HCT116 (cell line): Measurements from ENCODE around the gene MOB2. TPM values are rescaled to one million over a fixed set of nuclear protein-coding genes. Genes with fewer than 3 reads are reported as not detected.

ENCODE experiments used
- ATAC-seq: fragments of 200-7000 bp; cut with Tn5 transposase; 2 replicates; pipeline ENCODE4 v1.9.1; 2020; ENCODE audit warnings: mild to moderate bottlenecking, moderate library complexity
- BruUV-seq: library from RNA; stranded (reverse); fragments of 400-500 nt; replicated peaks from 2 replicates; lab custom pipeline; 2021; lab: Mats Ljungman, UMichigan
- CTCF ChIA-PET: fragments of 300-600 bp; sonication (Branson Sonifier 250); formaldehyde crosslinking; loops from one replicate; lab custom pipeline; 2021; ENCODE audit warnings: antibody characterized with exemption; lab: Charles Lee
- POLR2A ChIA-PET: fragments of 300-600, 350-600 bp; sonication (Branson Sonifier 250); formaldehyde crosslinking; loops from one replicate; lab custom pipeline; 2021; ENCODE audit warnings: antibody characterized with exemption; lab: Charles Lee
- RAD21 ChIA-PET, 2 experiments: fragments of 300-600 bp; sonication (Branson Sonifier 250); formaldehyde crosslinking; loops; one replicate each; lab custom pipeline; 2023; ENCODE audit warnings: low total read pairs in 2 of 2; ENCODE audit not compliant: uncharacterized antibody in 2 of 2, unreplicated experiment in 2 of 2, low non-redundant PET in 1 of 2; lab: Charles Lee
- DNase-seq: peaks from one replicate; pipeline ENCODE4 v3.0.0-alpha.2; 2010; ENCODE audit warnings: low read depth, low spot score
- H2AFZ ChIP-seq: fragments of 200-600 bp; shearing (Covaris generic), sonication (generic); 2 replicates; pipeline ENCODE4 v1.6.1; 2017; ENCODE audit warnings: low read depth, mixed run types, mixed read lengths, antibody characterized with exemption, low read length; ENCODE audit not compliant: poor library complexity, severe bottlenecking
- H3K27ac ChIP-seq: 2 replicates; pipeline ENCODE4 v1.5.1; 2012; ENCODE audit warnings: low read depth, low read length
- H3K27me3 ChIP-seq: fragments of 200-600 bp; sonication (generic); 2 replicates; pipeline ENCODE4 v1.6.1; 2016; ENCODE audit warnings: mixed run types, low read length, mixed read lengths; ENCODE audit not compliant: insufficient read depth
- H3K36me3 ChIP-seq, 2 experiments: fragments of 200-500 bp in 1 of 2; fragments of 200-600 bp in 1 of 2; sonication (Bioruptor generic) in 1 of 2; sonication (generic) in 1 of 2; 2 replicates each; pipeline versions ENCODE4 v1.5.1 to v1.6.1; 2014 to 2016; ENCODE audit warnings: low read length in 2 of 2, inconsistent platforms in 1 of 2, mixed read lengths in 1 of 2, mixed run types in 1 of 2; ENCODE audit not compliant: insufficient read depth in 2 of 2, control insufficient read depth in 1 of 2
- H3K4me1 ChIP-seq, 2 experiments: fragments of 200-600 bp in 1 of 2; sonication (generic) in 1 of 2; 2 replicates each; pipeline versions ENCODE4 v1.5.1 to v1.6.1; 2012 to 2017; ENCODE audit warnings: low read length in 2 of 2, inconsistent platforms in 1 of 2, mild to moderate bottlenecking in 1 of 2, mixed read lengths in 1 of 2, mixed run types in 1 of 2, moderate library complexity in 1 of 2; ENCODE audit not compliant: insufficient read depth in 2 of 2, control insufficient read depth in 1 of 2
- H3K4me2 ChIP-seq: fragments of 200-600 bp; sonication (generic); 2 replicates; pipeline ENCODE4 v1.6.1; 2017; ENCODE audit warnings: mixed run types, low read length, mixed read lengths
- H3K4me3 ChIP-seq, 2 experiments: fragments of 200-600 bp in 1 of 2; sonication (generic) in 1 of 2; replicated peaks in 1 of 2; 2 replicates each; pipeline ENCODE4 v1.5.1; 2011 to 2016; ENCODE audit warnings: low read length in 2 of 2, control low read depth in 1 of 2, low read depth in 1 of 2, mild to moderate bottlenecking in 1 of 2, mixed read lengths in 1 of 2, mixed run types in 1 of 2
- H3K79me2 ChIP-seq: fragments of 200-600 bp; sonication (generic); 2 replicates; pipeline ENCODE4 v1.6.1; 2017; ENCODE audit warnings: mild to moderate bottlenecking, mixed run types, low read length, moderate library complexity, mixed read lengths; ENCODE audit not compliant: insufficient read depth
- H3K9ac ChIP-seq: fragments of 200-600 bp; sonication (generic); 2 replicates; pipeline ENCODE4 v1.6.1; 2016; ENCODE audit warnings: low read length, mixed read lengths
- H3K9me2 ChIP-seq: fragments of 200-600 bp; sonication (generic), shearing (Covaris generic); 2 replicates; pipeline ENCODE4 v1.6.1; 2017; ENCODE audit warnings: mixed run types, mild to moderate bottlenecking, moderate library complexity; ENCODE audit not compliant: insufficient read depth
- H3K9me3 ChIP-seq, 2 experiments: fragments of 200-500 bp in 1 of 2; fragments of 200-600 bp in 1 of 2; sonication (Bioruptor generic) in 1 of 2; sonication (generic) in 1 of 2; 2 replicates each; pipeline ENCODE4 v1.6.1; 2014 to 2017; ENCODE audit warnings: low read length in 2 of 2, mixed read lengths in 2 of 2, inconsistent platforms in 1 of 2, low read depth in 1 of 2, mild to moderate bottlenecking in 1 of 2, mixed run types in 1 of 2, moderate library complexity in 1 of 2; ENCODE audit not compliant: control insufficient read depth in 1 of 2, insufficient read depth in 1 of 2
- H4K20me1 ChIP-seq: fragments of 200-600 bp; sonication (generic), shearing (Covaris generic); 2 replicates; pipeline ENCODE4 v1.6.1; 2017; ENCODE audit warnings: mixed run types, mild to moderate bottlenecking, moderate library complexity; ENCODE audit not compliant: insufficient read depth
- CEBPB ChIP-seq: IDR thresholded peaks from 2 replicates; pipeline ENCODE4 v1.6.1; 2012; ENCODE audit warnings: low read depth
- EGR1 ChIP-seq: IDR thresholded peaks from 2 replicates; pipeline ENCODE4 v1.6.1; 2012; ENCODE audit warnings: low read depth
- ELF1 ChIP-seq: IDR thresholded peaks from 2 replicates; pipeline ENCODE4 v1.6.1; 2012; ENCODE audit warnings: low read depth, borderline replicate concordance
- EZH2 ChIP-seq: fragments of 200-600 bp; sonication (generic); IDR thresholded peaks from 2 replicates; pipeline ENCODE4 v1.6.1; 2017; ENCODE audit warnings: antibody characterized with exemption, mixed run types
- FOSL1 ChIP-seq: IDR thresholded peaks from 2 replicates; pipeline ENCODE4 v1.6.1; 2012; ENCODE audit warnings: low read depth
- JUND ChIP-seq: IDR thresholded peaks from 2 replicates; pipeline ENCODE4 v1.6.1; 2012
- POLR2A ChIP-seq: IDR thresholded peaks from 2 replicates; pipeline ENCODE4 v1.7.0; 2011; ENCODE audit warnings: borderline replicate concordance; ENCODE audit not compliant: insufficient read depth, insufficient read length; ENCODE audit errors: extremely low read depth
- POLR2AphosphoS5 ChIP-seq: IDR thresholded peaks from 2 replicates; pipeline ENCODE4 v1.6.1; 2011; ENCODE audit warnings: mild to moderate bottlenecking, low read depth, low read length, moderate library complexity
- RAD21 ChIP-seq: IDR thresholded peaks from 2 replicates; pipeline ENCODE4 v1.6.1; 2012; ENCODE audit warnings: low read depth, mild to moderate bottlenecking
- SIN3A ChIP-seq: IDR thresholded peaks from 2 replicates; pipeline ENCODE4 v1.6.1; 2012; ENCODE audit warnings: low read depth
- SP1 ChIP-seq: IDR thresholded peaks from 2 replicates; pipeline ENCODE4 v1.6.1; 2012; ENCODE audit warnings: low read depth
- TCF7L2 ChIP-seq: IDR thresholded peaks from 2 replicates; pipeline ENCODE4 v1.7.0; 2011; ENCODE audit warnings: borderline replicate concordance, inconsistent platforms; ENCODE audit not compliant: insufficient read depth, insufficient read length; ENCODE audit errors: extremely low read depth
- YY1 ChIP-seq: IDR thresholded peaks from 2 replicates; pipeline ENCODE4 v1.6.1; 2011; ENCODE audit warnings: low read length, low read depth, moderate library complexity, mild to moderate bottlenecking; ENCODE audit not compliant: insufficient replicate concordance; ENCODE audit errors: extremely low read depth
- ZNF274 ChIP-seq: fragments of 200-500 bp; sonication (Bioruptor generic); IDR thresholded peaks from 2 replicates; pipeline ENCODE4 v1.6.1; 2014; ENCODE audit warnings: mild to moderate bottlenecking, low read depth, low read length, inconsistent platforms
- intact Hi-C: fragments of 100-400 bp; cut with micrococcal nuclease; formaldehyde crosslinking; loops from 2 replicates; pipeline ENCODE4 v1.10.0; 2022
- total RNA-seq: library from RNA; stranded (reverse); gene quantifications from one replicate; pipeline ENCODE4 v1.2.1, GENCODE V29; 2021; ENCODE audit not compliant: unreplicated experiment
- TF ChIP-seq, protein P1 (sequence below): IDR thresholded peaks from 2 replicates; pipeline ENCODE4 v1.6.1; 2012
- TF ChIP-seq, protein P2 (sequence below): IDR thresholded peaks from 2 replicates; pipeline ENCODE4 v1.6.1; 2012
- TF ChIP-seq, protein P3 (sequence below): IDR thresholded peaks from 2 replicates; pipeline ENCODE4 v1.6.1; 2011; ENCODE audit warnings: mild to moderate bottlenecking, low read length, moderate library complexity; ENCODE audit not compliant: insufficient replicate concordance; ENCODE audit errors: extremely low read depth

MOB2 gene
- total RNA-seq, 1 experiment from 2014 or later: 25.7 TPM

DNA sequence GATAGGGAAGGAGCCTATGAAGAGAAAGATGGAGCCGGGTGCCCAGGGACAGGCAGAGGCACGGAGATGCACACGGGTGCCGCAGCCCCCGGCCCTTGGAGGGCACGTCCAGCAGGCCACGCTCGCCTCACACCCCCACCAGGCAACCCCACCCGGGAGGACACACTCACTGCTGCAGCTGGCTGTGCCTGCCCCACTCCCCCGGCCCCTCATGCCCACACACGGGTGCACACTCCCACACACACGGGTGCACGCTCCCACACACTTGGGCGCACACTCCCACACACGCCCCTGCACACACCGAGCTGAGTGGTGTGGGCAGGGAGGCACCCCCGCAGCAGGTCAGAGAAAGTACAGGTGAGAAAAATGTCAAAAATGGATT, 1.1 kb downstream of the MOB2 start:
- ATAC-seq (no peak), DNase-seq (no peak)
- no peaks in the 10 kb centered on the region for H3K36me3 ChIP-seq
- no TSS peak for BruUV-seq
- ChIA-PET RAD21 (no interaction called here), CTCF (no interaction called here), POLR2A (no interaction called here)
- no peaks in the 10 kb centered on the region for H3K9me3 ChIP-seq
- no peaks in the 10 kb centered on the region for H3K27me3 ChIP-seq
- no peak overlapping the region for H3K4me3 ChIP-seq
- H3K79me2 ChIP-seq: no peaks in the 10 kb centered on the region; the same call in 1 of the 2 replicates
- peaks cover 13% of the 10 kb centered on the region in 2 experiments; a peak in 2 of 4 replicates for H3K4me1 ChIP-seq
- intact Hi-C loops: no loop called here
- H3K27ac ChIP-seq: no peak overlapping the region
- H2AFZ ChIP-seq: no peak overlapping the region
- no peak overlapping the region for H3K4me2 ChIP-seq
- TF ChIP-seq POLR2A (no peak), CEBPB (no peak), YY1 (no peak), JUND (no peak), TCF7L2 (no peak), RAD21 (no peak), EGR1 (no peak), SP1 (no peak), FOSL1 (no peak), EZH2 (no peak), ZNF274 (no peak), SIN3A (no peak), ELF1 (no peak), POLR2AphosphoS5 (no peak)
- TF ChIP-seq, protein P1, sequence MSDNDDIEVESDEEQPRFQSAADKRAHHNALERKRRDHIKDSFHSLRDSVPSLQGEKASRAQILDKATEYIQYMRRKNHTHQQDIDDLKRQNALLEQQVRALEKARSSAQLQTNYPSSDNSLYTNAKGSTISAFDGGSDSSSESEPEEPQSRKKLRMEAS: no peak
- TF ChIP-seq, protein P2, sequence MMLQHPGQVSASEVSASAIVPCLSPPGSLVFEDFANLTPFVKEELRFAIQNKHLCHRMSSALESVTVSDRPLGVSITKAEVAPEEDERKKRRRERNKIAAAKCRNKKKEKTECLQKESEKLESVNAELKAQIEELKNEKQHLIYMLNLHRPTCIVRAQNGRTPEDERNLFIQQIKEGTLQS: no peak
- TF ChIP-seq, protein P3, sequence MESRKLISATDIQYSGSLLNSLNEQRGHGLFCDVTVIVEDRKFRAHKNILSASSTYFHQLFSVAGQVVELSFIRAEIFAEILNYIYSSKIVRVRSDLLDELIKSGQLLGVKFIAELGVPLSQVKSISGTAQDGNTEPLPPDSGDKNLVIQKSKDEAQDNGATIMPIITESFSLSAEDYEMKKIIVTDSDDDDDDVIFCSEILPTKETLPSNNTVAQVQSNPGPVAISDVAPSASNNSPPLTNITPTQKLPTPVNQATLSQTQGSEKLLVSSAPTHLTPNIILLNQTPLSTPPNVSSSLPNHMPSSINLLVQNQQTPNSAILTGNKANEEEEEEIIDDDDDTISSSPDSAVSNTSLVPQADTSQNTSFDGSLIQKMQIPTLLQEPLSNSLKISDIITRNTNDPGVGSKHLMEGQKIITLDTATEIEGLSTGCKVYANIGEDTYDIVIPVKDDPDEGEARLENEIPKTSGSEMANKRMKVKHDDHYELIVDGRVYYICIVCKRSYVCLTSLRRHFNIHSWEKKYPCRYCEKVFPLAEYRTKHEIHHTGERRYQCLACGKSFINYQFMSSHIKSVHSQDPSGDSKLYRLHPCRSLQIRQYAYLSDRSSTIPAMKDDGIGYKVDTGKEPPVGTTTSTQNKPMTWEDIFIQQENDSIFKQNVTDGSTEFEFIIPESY: no peak
- TF ChIP-seq, all 23 proteins: peak for 0
- Histone ChIP-seq H3K9me2 (no peaks in the 10 kb centered on the region), H3K9ac (no peak overlapping the region), H4K20me1 (no peaks in the 10 kb centered on the region)
